Measurements from ENCODE around the gene NDUFS7.

NDUFS7 gene

GRCh38 chr19:1401889-1402217 lies 18.1 kb downstream of the NDUFS7 start:
- DNase-seq, result no peak

- DNase-seq, result no peak
Measured at GRCh38 chr19:1402411-1403070, 18.8 kb downstream of the NDUFS7 start.

- DNase-seq, result peak; percentile 100
Measured at GRCh38 chr19:1406774-1407527, 23.2 kb downstream of the NDUFS7 start.

- peak; percentile 60 for DNase-seq
Measured at GRCh38 chr19:1407528-1408299, 24.0 kb downstream of the NDUFS7 start, which contains the start of gene DAZAP1. DAZAP1 (plus strand) TSS chr19:1407586; CDS start chr19:1407774, 188 bp downstream.

GRCh38 chr19:1408300-1409203 lies 24.8 kb downstream of the NDUFS7 start:
- peak; percentile 61 for DNase-seq

GRCh38 chr19:1409204-1410005 lies 25.7 kb downstream of the NDUFS7 start:
- no peak for DNase-seq

- DNase-seq, result no peak
Measured at GRCh38 chr19:1410136-1410786, 26.6 kb downstream of the NDUFS7 start.

GRCh38 chr19:1410789-1411188 lies 27.1 kb downstream of the NDUFS7 start:
- no peak for DNase-seq

GRCh38 chr19:1411255-1412191 lies 27.8 kb downstream of the NDUFS7 start:
- no peak for DNase-seq

GRCh38 chr19:1412323-1412923 lies 28.7 kb downstream of the NDUFS7 start:
- DNase-seq, result no peak

- DNase-seq, result no peak
Measured at GRCh38 chr19:1412995-1413800, 29.5 kb downstream of the NDUFS7 start.

- no peak for DNase-seq
Measured at GRCh38 chr19:1416014-1416841, 32.5 kb downstream of the NDUFS7 start.

GRCh38 chr19:1417145-1417544 lies 33.4 kb downstream of the NDUFS7 start:
- DNase-seq, result no peak

- DNase-seq, result no peak
Measured at GRCh38 chr19:1417681-1418495, 34.2 kb downstream of the NDUFS7 start.

- DNase-seq, result no peak
Measured at GRCh38 chr19:1418496-1418775, 34.7 kb downstream of the NDUFS7 start.

- DNase-seq, result no peak
Measured at GRCh38 chr19:1418951-1419738, 35.4 kb downstream of the NDUFS7 start.

Measured in stimulated activated CD4-positive, alpha-beta T cell treated with anti-CD3 and anti-CD28 coated beads, Interleukin-4, amount 100 ng/mL, for 1 hour (primary cell).